Gastroesophageal sphincter (tissue), 4 donors: Measurements from ENCODE around the gene RSPH10B. TPM values are rescaled to one million over a fixed set of nuclear protein-coding genes. Genes with fewer than 3 reads are reported as not detected.
A peak's percentile ranks its signal among the peaks of the same experiment; 100 is the strongest.
"Not testable (repeated sequence)": the region's sequence is repeated elsewhere in the genome, so short reads cannot be mapped to it uniquely, and the experiment has no call there.

Experiments used
- ATAC-seq: fragments of 150-250 bp; one replicate; pipeline ENCODE4 v1.9.1; 2016; ENCODE audit warnings: mild to moderate bottlenecking, moderate library complexity
- H3K27ac ChIP-seq, 4 donors: fragments of 200-600 bp; sonication (generic) in 3 of 4; 1 replicate in 3 of 4; 2 replicates in 1 of 4; pipeline ENCODE4 v1.5.1; 2016 to 2019
- H3K27me3 ChIP-seq: fragments of 200-600 bp; sonication (generic); one replicate; pipeline ENCODE4 v1.5.1; 2019
- H3K36me3 ChIP-seq, 2 donors: fragments of 200-600 bp; sonication (generic); one replicate each; pipeline ENCODE4 v1.5.1; 2019; ENCODE audit warnings: control low read depth in 1 of 2
- H3K4me1 ChIP-seq, 3 donors: fragments of 200-600 bp; sonication (generic); 1 replicate in 2 of 3; 2 replicates in 1 of 3; pipeline ENCODE4 v1.5.1; 2016 to 2019; ENCODE audit warnings: control low read depth in 2 of 3
- H3K4me3 ChIP-seq, 2 donors: fragments of 200-600 bp; sonication (generic); one replicate each; pipeline ENCODE4 v1.5.1; 2019; ENCODE audit warnings: mild to moderate bottlenecking in 1 of 2, moderate library complexity in 1 of 2
- H3K9me3 ChIP-seq, 3 donors: fragments of 200-600 bp; sonication (generic); one replicate each; pipeline ENCODE4 v1.5.1; 2017 to 2019; ENCODE audit warnings: control low read depth in 2 of 3
- WGBS, 2 donors: methylation state at CpG; one replicate each; pipeline ENCODE4 v1.1.5; 2018; ENCODE audit warnings: low coverage in 1 of 2; 5-methylcytosine and 5-hydroxymethylcytosine counted together
- total RNA-seq, 4 donors: library from RNA; depleted of rRNA; stranded (reverse); fragments of >200 nt; gene quantifications; one replicate each; pipeline ENCODE4 v1.1.0, GENCODE V29; 2016

The RSPH10B gene
- total RNA-seq, 4 donors from 2014 or later, result not detected

DNA sequence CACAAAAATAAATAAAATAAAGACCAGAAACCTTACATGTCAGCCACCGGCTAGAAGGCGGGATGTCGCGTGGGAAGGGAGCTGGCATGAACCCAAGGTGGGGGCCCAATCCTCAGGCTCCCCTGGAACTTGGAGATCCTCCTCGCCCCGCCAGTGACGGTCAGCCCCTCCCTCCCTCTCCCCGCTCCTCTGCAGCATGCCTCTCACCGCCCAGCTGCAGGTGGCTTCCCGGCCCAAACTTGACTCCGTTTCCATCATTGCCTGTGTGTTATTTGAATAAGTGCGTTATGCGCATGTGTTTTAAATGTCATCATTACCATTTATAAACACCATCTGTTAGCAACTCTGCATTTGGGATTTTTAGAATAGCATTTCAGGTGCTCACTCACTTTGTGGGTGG is 7.3 kb downstream of the RSPH10B start:
- not testable (repeated sequence) for ATAC-seq, H3K9me3 ChIP-seq, H3K4me1 ChIP-seq, H3K4me3 ChIP-seq, H3K27me3 ChIP-seq, H3K27ac ChIP-seq, H3K36me3 ChIP-seq
- no CpG with 5 or more reads among the region's 13 CpGs for WGBS, 2 donors

DNA sequence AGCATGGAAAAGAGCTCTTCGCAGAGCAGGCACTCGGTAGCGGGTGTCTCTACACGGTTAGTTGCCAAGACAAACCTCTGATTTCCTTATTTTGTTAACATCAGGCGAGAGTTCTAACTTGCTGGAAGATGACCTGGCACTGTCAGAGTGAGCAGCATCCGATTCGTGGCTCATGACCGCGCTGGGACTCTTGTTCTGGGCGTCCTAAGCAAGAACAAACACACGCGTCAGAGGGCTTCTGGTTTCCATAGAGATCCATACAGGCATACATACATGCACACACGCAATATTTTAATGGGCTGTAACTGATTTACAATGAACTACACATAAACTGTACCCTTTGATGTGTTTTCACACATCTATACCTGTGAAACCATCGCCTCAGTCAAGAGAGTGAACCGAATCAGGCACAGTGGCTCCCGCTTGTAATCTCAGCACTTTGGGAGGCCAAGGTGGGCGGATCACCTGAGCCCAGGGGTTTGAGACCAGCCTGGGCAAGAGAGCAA is 35.5 kb downstream of the RSPH10B start:
- H3K4me1 ChIP-seq, H3K36me3 ChIP-seq, H3K27me3 ChIP-seq, H3K4me3 ChIP-seq, H3K27ac ChIP-seq, H3K9me3 ChIP-seq, ATAC-seq: not testable (repeated sequence)
- no CpG with 5 or more reads among the region's 17 CpGs for WGBS, 2 donors

DNA sequence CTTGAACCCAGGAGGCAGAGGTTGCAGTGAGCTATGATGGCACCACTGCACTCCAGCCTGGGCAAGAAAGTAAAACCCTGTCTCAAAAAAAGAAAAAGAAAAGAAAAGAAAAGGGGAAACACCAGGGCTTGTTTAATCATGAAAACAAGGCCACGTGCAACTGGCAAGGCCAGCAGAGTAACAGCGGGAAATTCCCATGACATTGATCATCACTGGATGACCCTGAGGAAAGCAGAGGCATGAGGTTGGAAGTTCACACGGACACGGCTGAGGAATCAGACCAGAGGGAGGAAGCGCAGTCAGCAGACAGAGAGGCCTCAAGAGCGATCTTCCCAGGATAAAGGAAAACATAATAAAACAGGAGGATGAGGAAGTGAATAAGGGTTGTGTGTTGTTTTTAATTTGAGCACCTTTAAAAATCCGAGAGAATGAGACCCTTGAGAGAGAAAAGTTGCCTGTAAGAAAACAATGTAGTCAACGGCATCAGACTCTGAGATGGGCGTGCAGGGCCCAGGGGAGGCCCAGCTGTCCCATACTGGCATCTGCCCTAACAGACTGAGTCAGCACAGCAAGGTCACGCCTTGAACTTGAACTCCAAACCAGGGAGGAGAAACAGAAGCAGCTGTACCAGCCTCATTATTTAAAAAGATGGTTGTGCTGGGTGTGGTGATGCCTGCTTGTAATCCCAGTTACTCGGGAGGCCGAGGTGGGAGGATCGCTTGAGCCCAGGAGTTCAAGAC is 38.4 kb downstream of the RSPH10B start:
- H3K4me3 ChIP-seq, H3K4me1 ChIP-seq, H3K36me3 ChIP-seq, H3K27me3 ChIP-seq, H3K27ac ChIP-seq, H3K9me3 ChIP-seq: not testable (repeated sequence)
- WGBS, 2 donors, result 63% methylated on average over 2 of the region's 13 CpGs; no CpG with 5 or more reads in 1 of the 2 donors
- ATAC-seq, result peak; percentile 50

DNA sequence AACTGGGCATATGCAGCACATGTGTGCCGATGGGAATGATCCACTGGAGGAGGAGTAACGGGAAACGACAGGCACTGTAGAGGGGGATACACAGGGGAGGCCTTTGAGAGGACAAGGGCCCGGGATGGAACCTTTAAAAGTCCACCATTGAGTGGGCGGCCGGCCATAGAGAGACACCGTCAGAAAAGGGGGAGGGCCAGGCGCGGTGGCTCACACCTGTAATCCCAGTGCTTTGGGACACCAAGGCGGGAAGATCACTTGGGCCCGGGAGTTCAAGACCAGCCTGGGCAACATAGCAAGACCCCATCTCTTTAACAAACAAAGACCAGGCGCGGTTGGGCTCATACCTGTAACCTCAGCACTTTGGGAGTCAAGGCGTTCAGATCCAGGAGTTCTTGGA is 39.2 kb downstream of the RSPH10B start:
- not testable (repeated sequence) for H3K4me1 ChIP-seq, H3K27ac ChIP-seq, H3K9me3 ChIP-seq, H3K4me3 ChIP-seq, H3K36me3 ChIP-seq, H3K27me3 ChIP-seq
- 97 to 98% methylated on average over 7 to 11 of the region's 14 CpGs for WGBS, 2 donors
- ATAC-seq, result peak; percentile 23

DNA sequence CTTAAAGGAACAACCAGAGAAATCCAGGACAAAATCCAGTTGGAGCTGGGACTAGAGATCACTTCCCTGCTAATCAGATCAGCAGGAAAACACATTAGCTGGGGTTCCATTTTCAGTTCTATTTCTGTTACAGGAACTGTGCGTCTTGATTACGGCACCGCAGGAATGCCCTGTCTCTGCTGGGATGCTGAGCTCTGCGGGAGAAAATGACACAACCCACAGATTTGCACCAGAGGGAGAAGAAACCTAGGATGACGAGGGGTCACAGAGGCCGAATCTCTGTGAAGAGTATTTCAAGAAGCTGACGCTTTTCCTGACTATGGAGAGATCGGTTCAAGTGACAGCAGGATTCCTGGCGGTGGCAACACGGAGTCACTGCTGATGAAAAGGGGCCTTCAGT is 40.2 kb downstream of the RSPH10B start:
- H3K4me3 ChIP-seq, H3K9me3 ChIP-seq, H3K27me3 ChIP-seq, H3K4me1 ChIP-seq, ATAC-seq, H3K27ac ChIP-seq, H3K36me3 ChIP-seq: not testable (repeated sequence)
- no CpG with 5 or more reads among the region's 10 CpGs for WGBS, 2 donors

DNA sequence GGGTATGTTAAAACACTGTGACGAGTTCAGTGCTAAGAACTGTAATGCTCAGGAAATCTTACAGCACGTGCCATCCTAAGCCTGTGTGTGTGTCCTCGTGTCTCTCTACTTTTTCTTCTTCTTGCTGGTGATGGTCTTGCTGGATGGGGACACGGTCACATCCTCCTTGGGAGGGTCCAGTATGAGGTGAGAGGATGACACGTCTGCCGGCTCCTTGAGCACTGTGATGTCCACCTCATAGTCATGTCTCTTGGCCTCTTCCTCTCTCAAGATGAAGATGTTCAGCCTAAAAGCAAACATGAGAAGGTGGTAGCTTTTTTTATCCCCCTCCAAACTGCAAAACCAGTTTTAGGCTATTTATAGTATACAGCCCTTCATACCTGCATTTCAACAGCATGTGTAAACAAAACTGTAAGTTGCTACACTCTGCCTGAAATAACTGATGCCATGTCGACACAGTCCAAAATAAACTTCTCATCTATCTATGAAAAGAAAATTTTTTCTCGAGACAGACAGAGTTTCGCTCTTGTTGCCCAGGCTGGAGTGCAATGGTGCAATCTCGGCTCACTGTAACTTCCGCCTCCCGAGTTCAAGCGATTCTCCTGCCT is 44.1 kb downstream of the RSPH10B start:
- not testable (repeated sequence) for H3K27me3 ChIP-seq, H3K4me1 ChIP-seq, H3K4me3 ChIP-seq, ATAC-seq, H3K9me3 ChIP-seq, H3K36me3 ChIP-seq, H3K27ac ChIP-seq
- no CpG with 5 or more reads among the region's 13 CpGs for WGBS, 2 donors

DNA sequence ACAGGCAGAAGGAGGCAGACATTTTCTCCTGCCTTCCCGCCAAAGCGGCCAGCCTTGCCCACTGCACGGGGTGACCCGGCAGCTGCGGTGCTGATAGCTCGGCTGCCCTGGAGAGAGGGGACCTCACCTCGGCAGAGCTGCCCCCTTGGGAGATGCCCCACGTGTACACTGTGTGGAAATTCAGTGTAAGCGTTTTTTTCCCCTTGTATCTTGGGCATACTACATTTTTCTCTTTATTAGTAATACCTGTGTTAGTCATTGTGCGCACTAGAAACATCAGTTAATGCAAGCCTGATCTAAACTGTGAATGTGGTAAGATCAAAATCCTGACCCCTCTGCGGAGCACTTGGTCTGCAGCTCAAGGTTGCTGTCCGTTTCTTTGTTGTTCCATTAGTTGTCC is 45.9 kb downstream of the RSPH10B start:
- H3K36me3 ChIP-seq, result peaks cover 0 to 11% of the 10 kb centered on the region in 2 donors
- H3K4me3 ChIP-seq, H3K9me3 ChIP-seq, H3K27me3 ChIP-seq, H3K27ac ChIP-seq, ATAC-seq, H3K4me1 ChIP-seq: not testable (repeated sequence)
- WGBS, 2 donors, result no CpG with 5 or more reads among the region's 12 CpGs

DNA sequence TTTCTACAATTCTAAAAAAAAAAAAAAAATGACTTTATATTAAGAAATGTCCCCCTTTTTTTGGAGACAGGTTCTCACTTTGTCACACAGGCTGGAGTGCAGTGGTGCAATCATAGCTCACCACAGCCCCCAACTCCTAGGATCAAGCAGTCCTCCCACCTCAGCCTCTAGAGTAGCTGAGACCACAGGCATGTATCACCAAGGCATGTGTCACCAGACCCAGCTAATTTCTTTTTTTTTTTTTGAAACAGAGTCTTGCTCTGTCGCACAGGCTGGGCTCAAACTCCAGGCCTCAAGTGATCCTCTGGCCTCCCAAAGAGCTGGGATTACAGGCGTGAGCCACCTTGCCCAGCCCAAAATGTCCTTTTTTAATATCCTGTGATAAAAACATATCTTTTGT is 46.3 kb downstream of the RSPH10B start:
- no CpG with 5 or more reads among the region's 2 CpGs for WGBS, 2 donors
- H3K4me3 ChIP-seq, H3K9me3 ChIP-seq, H3K27ac ChIP-seq, ATAC-seq, H3K4me1 ChIP-seq, H3K27me3 ChIP-seq: not testable (repeated sequence)
- H3K36me3 ChIP-seq, result peaks cover 0 to 12% of the 10 kb centered on the region in 2 donors

DNA sequence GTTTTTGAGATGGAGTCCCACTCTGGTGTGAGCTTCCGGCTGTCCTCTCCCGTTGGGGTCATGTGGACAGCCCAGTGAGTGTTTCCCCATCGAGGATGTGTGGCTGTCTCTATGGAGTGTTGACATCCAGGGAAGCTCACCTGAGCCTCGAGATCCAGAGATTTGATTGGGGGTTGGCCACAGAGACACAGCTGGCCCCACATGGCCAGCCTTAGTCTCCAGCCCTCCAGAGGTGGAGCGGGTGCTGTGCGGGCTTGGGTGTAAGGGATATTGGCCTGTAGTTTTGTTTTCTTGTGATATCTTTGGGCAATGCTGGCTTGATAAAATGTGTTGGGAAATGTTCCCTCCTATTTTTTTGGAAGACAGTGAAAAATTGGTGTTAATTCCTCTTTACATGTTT is 54.0 kb downstream of the RSPH10B start:
- ATAC-seq, H3K4me1 ChIP-seq, H3K9me3 ChIP-seq, H3K27ac ChIP-seq, H3K4me3 ChIP-seq, H3K27me3 ChIP-seq: not testable (repeated sequence)
- 100% methylated on average over 1 of the region's 6 CpGs; no CpG with 5 or more reads in 1 of the 2 donors for WGBS, 2 donors
- peaks cover 0 to 13% of the 10 kb centered on the region in 2 donors for H3K36me3 ChIP-seq

DNA sequence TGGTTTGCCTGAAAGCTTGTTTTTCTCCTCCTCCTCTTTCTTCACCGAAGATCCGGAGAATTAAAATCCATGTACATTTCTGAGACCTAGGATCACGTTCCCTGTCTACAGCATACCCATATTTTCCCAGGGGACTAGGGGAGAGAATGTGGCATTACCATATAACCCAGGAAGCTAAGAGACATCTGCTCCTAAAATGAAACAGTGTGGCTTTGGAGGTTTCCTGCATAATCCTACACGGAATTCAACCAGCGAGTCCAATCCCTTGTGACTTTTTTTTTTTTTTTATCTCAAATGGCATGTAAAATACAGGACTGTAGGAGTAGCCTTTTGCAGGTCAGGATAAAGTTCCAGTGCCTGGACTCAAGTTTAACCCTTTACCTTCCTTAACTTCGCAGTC is 61.7 kb downstream of the RSPH10B start:
- peaks cover 0 to 56% of the 10 kb centered on the region in 2 donors for H3K36me3 ChIP-seq
- H3K9me3 ChIP-seq, H3K27ac ChIP-seq, H3K27me3 ChIP-seq, H3K4me1 ChIP-seq, ATAC-seq, H3K4me3 ChIP-seq: not testable (repeated sequence)
- WGBS, 2 donors, result 87 to 92% methylated on average over 3 to 4 of the region's 6 CpGs

DNA sequence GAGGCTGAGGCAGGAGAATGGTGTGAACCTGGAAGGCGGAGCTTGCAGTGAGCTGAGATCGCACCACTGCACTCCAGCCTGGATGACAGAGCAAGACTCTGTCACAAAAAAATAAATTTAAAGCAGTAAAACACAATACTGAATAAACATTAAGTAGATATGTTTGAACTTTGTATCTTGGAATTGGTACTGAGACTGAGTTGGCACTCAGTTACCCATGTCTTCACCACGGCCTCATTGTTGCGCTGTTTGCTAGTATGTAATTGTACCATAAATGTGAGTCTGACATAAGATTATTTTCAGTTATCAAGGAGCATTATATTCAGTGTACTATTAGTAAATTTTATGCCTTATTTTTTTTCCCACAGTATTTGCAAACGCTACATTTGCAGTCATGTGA is 65.8 kb downstream of the RSPH10B start:
- H3K4me3 ChIP-seq, H3K9me3 ChIP-seq, H3K27me3 ChIP-seq, ATAC-seq, H3K27ac ChIP-seq, H3K4me1 ChIP-seq: not testable (repeated sequence)
- H3K36me3 ChIP-seq, result peaks cover 0 to 50% of the 10 kb centered on the region in 2 donors
- WGBS, 2 donors, result 94 to 98% methylated on average over 3 to 5 of the region's 5 CpGs

DNA sequence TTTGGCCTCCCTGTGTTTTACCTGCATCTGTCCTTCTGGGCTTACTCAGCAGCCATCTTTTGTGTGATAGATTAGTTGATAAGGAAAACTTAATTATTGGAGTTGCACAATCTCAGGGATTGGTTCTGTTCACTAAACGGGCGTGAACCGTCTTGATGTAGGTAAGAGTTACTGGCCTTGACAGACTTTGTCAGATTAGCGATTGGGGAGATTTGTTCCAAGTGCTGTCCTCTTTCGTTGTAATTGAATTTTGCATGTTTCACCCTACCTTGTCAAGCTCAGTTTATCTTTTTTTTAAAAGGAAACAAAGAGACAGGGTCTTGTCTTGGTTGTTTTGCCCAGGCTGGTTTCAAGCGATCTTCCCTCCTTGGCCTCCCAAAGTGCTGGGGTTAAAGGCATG is 67.5 kb downstream of the RSPH10B start:
- not testable (repeated sequence) for H3K4me1 ChIP-seq, H3K27me3 ChIP-seq, H3K4me3 ChIP-seq, H3K9me3 ChIP-seq, H3K27ac ChIP-seq, ATAC-seq
- H3K36me3 ChIP-seq, result peaks cover 0 to 45% of the 10 kb centered on the region in 2 donors
- WGBS, 2 donors, result 90% methylated on average over 2 of the region's 6 CpGs; no CpG with 5 or more reads in 1 of the 2 donors
